T-helper 17 cell (primary cell): ENCODE measurements around the gene CFL1. TPM values are rescaled to one million over a fixed set of nuclear protein-coding genes. Genes with fewer than 3 reads are reported as not detected.
"Not testable (repeated sequence)": the region's sequence is repeated elsewhere in the genome, so short reads cannot be mapped to it uniquely, and the experiment has no call there.

Experiments
- ATAC-seq: fragments of 150-1000 bp; cut with Tn5 transposase; 2 replicates; pipeline ENCODE4 v1.10.0; 2021; ENCODE audit warnings: mild to moderate bottlenecking, moderate library complexity
- DNase-seq, 3 donors: peaks; one replicate each; pipeline versions ENCODE4 v3.0.0 to v3.0.0-alpha.2; 2020 to 2021
- H3K9me3 ChIP-seq: one replicate; pipeline ENCODE4 v1.7.0; 2013; ENCODE audit warnings: low read length, mild to moderate bottlenecking; ENCODE audit not compliant: control insufficient read depth, poor library complexity, severe bottlenecking
- H3K27ac Mint-ChIP-seq: one replicate; pipeline ENCODE4 v1.8.0; 2022; ENCODE audit warnings: mild to moderate bottlenecking, moderate library complexity, mixed read lengths
- H3K27me3 Mint-ChIP-seq: one replicate; pipeline ENCODE4 v1.8.0; 2022; ENCODE audit warnings: mixed read lengths
- H3K36me3 Mint-ChIP-seq: one replicate; pipeline ENCODE4 v1.8.0; 2022; ENCODE audit warnings: low read depth, mixed read lengths
- H3K4me1 Mint-ChIP-seq: one replicate; pipeline ENCODE4 v1.8.0; 2022; ENCODE audit warnings: mild to moderate bottlenecking, mixed read lengths
- H3K4me3 Mint-ChIP-seq: one replicate; pipeline ENCODE4 v1.8.0; 2022; ENCODE audit warnings: mild to moderate bottlenecking, moderate library complexity, mixed read lengths
- total RNA-seq, 4 donors: library from RNA in 2 of 4; stranded (reverse) in 2 of 4; gene quantifications; one replicate each; pipeline ENCODE4 v1.2.3 and lab custom pipeline; 2022 to 2026

CFL1 gene
- total RNA-seq, 2 donors from 2014 or later, result 642 to 738 TPM

DNA sequence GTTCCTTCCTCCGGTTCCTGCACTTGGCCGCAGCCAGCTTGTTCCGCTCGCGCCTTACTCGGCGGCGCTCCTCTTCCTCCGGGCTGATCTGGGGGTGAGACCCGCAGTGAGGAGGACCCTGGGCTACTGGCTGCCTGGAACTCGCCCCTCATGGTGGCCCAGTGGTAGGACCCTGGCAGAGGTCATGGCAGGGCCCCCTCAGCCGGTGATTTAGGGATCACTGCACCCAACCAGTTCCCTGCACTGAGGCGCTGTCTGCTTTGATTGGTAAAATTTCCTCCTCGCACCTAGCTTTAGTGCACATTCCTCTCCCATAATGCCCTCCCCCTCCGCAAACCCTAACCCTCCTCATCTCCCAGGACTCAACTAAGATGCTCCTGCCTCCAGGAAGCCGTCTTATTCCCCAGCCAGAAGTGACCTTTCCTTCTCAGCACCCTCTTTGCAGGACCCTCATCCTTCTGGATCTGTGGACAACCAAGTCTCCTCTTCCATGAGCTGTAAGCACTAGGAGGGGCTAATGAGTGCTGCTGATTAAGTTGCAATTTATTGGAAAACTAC is 36.1 kb upstream of the CFL1 start:
- Mint-ChIP-seq H3K4me1 (peaks cover 31% of the 10 kb centered on the region), H3K36me3 (no peaks in the 10 kb centered on the region), H3K27me3 (no peaks in the 10 kb centered on the region), H3K27ac (peak overlapping the region; percentile 93), H3K4me3 (peak overlapping the region; percentile 95)
- DNase-seq, result no peak
- no peak for ATAC-seq
- H3K9me3 ChIP-seq, result no peaks in the 10 kb centered on the region

DNA sequence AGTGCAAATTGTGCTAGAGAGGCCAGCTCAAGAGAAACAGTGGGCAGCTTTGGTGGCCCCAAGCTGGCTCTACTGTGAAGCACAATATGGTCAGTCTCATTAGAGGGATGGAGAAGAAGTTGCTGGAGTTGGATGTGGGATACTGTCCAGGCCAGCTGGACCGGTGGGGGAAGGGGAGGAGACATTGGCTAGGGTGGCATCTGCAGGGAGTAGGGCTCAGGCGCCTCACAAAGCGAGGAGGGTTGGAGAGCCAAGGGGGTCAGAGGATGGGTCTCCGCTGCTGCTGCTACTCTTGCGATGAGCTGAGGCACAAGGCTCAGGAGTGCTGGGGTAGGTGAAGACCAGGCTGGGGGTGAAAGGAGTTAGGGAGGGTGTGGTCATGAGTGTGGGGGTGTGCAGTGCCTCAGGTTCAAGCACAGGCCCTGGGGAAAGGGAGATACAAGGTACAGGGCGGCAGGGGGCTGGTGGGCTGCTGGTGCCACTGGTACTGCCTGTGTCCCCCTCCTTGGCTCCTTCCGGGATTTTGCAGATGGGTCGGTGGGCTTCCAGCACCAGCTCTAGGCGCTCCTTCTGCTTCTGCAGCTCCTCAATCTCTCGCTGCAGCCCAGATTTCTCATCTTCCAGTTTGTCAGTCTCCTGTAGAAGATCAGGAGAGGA is 34.8 kb upstream of the CFL1 start:
- H3K27me3 Mint-ChIP-seq, result no peaks in the 10 kb centered on the region
- DNase-seq, result no peak
- H3K4me1 Mint-ChIP-seq, result peaks cover 40% of the 10 kb centered on the region
- H3K4me3 Mint-ChIP-seq, result peak overlapping the region; percentile 95
- no peaks in the 10 kb centered on the region for H3K9me3 ChIP-seq
- H3K36me3 Mint-ChIP-seq, result no peaks in the 10 kb centered on the region
- no peak for ATAC-seq
- H3K27ac Mint-ChIP-seq, result peak overlapping the region; percentile 98

DNA sequence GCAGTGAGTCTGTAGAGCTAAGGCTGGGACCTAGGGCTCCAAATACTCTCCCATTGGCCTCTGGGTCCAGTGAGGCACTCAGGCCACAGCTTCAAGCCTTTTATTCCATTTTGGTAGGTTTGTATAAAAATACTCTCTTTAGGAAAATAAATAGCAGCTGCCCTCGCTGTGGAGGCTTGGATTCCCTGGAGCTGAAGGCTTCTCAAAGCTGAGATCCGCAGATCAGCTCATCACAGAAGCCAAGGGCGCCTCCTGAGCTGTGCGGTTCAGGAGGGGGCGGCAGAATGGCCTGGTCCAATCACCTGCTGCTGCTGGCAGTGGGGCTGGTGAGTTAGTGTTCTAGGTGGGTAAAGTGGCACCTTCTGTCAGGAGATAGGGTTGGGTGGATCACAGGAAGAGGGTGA is 34.2 kb upstream of the CFL1 start:
- not testable (repeated sequence) for ATAC-seq, DNase-seq, H3K36me3 Mint-ChIP-seq, H3K9me3 ChIP-seq, H3K27me3 Mint-ChIP-seq
- H3K27ac Mint-ChIP-seq, result peak overlapping the region; percentile 98
- H3K4me1 Mint-ChIP-seq, result peaks cover 45% of the 10 kb centered on the region
- H3K4me3 Mint-ChIP-seq, result peak overlapping the region; percentile 95

DNA sequence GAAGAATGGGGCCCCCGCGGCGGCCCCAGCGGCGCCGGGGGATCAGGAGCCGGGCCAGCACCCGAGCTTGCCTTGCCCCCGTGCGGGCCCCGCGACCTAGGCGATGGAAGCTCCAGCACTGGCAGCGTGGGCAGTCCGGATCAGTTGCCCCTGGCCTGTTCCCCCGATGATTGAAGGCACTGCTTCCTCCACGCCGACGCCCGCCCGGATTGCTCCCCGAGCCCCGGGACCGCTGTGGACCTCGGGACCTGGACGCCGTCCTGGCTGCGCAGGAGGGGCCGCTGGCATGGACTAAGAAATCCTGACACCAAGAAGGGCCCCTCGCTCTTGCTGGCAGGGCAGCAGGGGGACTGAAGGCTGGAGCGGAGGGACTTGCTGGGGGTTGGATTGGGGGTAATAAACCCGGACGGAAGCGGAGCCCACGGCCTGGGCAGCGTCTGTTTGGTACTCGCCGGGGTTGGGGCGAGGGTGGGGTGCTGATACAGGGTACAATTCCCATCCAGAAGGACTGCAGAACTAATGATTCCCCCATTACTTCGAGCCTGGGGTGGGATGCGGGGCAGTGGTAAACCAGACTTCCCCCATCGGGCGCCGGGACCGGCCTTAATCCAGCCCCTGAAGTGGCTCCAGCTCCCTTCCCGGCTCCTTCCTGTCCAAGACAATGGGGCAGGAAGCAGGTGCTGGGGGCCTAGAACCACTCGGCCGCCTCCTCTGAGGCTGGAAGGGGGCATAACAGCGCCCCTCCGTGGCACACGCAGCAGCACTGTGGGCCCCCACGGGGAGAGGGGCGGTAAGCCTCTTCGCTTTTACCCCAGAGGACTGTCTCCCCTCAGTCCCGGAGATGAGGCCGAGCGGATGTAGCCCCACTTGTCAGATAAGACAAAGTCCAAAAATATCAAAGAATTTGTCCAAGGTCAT is 33.5 kb upstream of the CFL1 start:
- H3K4me1 Mint-ChIP-seq, result peaks cover 51% of the 10 kb centered on the region
- H3K4me3 Mint-ChIP-seq, result peak overlapping the region; percentile 95
- ATAC-seq, result no peak
- no peaks in the 10 kb centered on the region for H3K27me3 Mint-ChIP-seq
- H3K9me3 ChIP-seq, result no peaks in the 10 kb centered on the region
- H3K36me3 Mint-ChIP-seq, result no peaks in the 10 kb centered on the region
- H3K27ac Mint-ChIP-seq, result peak overlapping the region; percentile 98
- DNase-seq, result no peak

DNA sequence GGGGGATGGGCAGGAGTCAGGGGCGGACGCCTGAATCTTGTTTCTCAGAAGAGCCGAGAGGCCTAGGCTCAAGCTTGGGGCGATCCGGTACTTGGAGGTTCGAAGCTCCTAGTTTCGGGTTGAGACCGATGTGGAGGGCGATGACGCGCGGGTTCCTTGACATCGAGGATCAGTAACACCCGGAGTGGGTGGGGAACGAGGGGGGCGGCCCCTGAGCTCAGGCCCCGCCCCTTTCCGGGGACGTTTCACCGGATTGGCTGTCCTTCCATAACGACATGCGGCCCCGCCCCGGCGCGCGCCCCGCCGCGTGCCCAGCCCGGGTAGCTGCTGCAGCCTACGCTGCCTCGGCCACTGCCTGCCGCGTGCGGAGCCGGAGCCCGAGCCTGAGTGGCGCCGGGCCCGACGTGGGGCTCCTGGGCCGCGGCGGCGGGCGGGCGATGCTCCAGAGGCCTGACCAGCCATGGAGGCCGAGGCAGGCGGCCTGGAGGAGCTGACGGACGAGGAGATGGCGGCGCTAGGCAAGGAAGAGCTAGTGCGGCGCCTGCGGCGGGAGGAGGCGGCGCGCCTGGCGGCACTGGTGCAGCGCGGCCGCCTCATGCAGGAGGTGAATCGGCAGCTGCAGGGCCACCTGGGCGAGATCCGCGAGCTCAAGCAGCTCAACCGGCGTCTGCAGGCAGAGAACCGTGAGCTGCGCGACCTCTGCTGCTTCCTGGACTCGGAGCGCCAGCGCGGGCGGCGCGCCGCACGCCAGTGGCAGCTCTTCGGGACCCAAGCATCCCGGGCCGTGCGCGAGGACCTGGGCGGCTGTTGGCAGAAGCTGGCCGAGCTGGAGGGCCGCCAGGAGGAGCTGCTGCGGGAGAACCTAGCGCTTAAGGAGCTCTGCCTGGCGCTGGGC is 32.6 kb upstream of the CFL1 start, which contains the start of gene CCDC85B:
CCDC85B (plus strand) TSS at position 350 of the 895 bp plus-strand sequence; CDS start at position 461, 111 bp downstream.
- H3K4me3 Mint-ChIP-seq, result peak within 1 kb of the TSS; percentile 95
- DNase-seq (peak; percentile 96 to 98 (median 97)), ATAC-seq (peak; percentile 77)
- H3K4me1 Mint-ChIP-seq, result peaks cover 52% of the 10 kb centered on the region
- no peaks in the 10 kb centered on the region for H3K9me3 ChIP-seq
- peak within 1 kb of the TSS; percentile 98 for H3K27ac Mint-ChIP-seq
- no peaks in the 10 kb centered on the region for H3K36me3 Mint-ChIP-seq
- no peaks in the 10 kb centered on the region for H3K27me3 Mint-ChIP-seq

DNA sequence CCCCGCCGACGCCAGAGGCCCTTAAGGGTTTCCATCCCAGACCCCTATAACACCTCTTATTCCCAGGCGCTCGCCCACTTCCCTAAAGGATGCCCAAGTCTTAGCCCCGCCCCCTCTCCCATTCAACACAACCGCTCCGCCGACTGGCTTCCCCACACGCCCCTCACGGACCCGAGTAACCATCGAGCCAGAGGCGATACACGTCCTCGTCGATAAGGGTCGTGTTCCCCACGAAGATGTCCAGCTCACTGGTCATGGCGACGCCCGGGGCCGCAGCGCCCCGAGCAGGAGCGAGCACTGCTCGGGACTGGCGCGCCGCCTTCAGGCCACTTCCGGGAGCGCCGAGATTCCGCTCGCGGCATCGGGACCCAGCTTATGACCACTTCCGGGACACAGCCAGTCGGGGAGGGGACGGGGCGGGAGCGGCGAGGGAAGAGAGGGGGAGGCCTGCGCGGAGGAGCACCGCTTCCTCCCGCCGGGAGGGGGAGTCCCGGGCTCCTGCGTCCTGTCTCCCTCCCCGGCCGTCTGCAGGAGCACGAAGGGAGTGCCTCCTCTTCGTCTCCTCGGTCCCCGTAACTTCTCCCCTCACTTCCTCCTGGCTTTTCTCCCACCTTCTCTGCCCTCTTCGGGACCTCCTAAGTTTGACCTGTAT is 30.3 kb upstream of the CFL1 start, which contains the start of gene FIBP:
FIBP (minus strand) TSS at position 309 of the 652 bp plus-strand sequence; CDS start at position 256, 53 bp downstream.
- ATAC-seq (peak; percentile 64), DNase-seq (peak; percentile 88 to 94 (median 94))
- Mint-ChIP-seq H3K4me1 (peaks cover 48% of the 10 kb centered on the region), H3K27ac (peak within 1 kb of the TSS; percentile 98), H3K27me3 (no peaks in the 10 kb centered on the region), H3K36me3 (peaks cover 3% of the 10 kb centered on the region), H3K4me3 (peak within 1 kb of the TSS; percentile 95)
- H3K9me3 ChIP-seq, result no peaks in the 10 kb centered on the region

DNA sequence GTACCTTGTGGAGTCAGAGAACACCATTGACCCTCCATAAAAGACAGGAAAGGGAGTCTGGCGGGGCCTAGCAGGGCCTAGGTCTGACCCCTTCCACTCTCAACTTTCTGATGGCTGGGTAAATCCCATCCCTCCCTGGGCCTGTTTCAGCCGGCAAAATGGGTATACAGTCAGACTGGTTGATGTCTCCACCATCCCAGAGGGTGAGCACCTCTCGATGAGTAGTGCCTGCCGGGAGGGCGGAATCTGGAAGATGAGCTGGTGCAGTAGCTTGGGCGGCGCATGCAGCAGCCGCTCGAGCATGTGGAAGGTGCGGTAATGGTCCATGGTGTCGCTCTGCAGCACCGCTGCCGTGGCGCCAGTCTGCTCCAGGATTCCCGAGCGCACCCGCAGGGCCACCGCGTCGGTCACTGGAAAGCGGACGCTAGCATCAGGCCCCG is 29.8 kb upstream of the CFL1 start:
- Mint-ChIP-seq H3K4me3 (peak overlapping the region; percentile 95), H3K27me3 (no peaks in the 10 kb centered on the region), H3K4me1 (peaks cover 47% of the 10 kb centered on the region), H3K27ac (peak overlapping the region; percentile 98), H3K36me3 (peaks cover 3% of the 10 kb centered on the region)
- ATAC-seq, result no peak
- H3K9me3 ChIP-seq, result no peaks in the 10 kb centered on the region
- DNase-seq, result no peak

DNA sequence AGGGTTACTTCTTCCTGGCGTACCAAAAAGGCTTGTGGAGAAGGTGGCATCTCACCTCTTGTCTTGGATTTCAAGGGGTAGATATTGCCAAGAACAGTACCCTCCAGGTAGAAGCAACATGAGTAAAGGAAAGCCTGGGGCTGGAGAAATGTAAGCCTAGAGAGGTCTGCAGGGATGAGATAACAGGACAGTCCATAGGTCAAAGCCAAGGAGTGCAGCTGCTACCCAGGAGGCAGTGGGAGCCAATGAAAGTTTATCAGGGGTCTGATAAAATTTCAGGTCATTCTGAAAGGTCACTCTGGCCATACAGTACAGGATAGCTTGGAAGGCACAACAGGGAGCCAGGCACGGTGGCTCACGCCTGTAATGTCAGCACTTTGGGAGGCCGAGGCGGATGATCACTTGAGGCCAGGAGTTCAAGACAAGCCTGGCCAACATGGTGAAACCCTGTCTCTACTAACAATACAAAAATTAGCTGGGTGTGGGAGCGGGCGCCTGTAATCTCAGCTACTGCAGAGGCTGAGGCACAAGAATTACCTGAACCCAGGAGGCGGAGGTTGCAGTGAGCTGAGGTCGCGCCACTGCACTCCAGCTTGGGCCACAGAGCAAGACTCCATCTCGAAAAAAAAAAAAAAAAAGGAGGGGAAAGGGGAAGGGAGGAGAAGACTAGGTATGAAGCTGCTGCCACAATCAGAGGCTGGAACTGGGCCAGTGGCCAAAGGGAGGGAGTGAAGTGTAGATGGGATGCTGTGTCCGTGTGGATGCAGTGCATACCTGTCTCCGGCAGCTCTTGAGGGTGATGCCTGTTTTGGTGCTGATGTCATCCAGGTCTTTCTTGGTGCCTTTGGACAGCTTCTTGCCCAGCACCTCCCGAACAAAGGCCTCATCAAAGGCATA is 29.1 kb upstream of the CFL1 start:
- no peaks in the 10 kb centered on the region for H3K9me3 ChIP-seq
- Mint-ChIP-seq H3K27me3 (no peaks in the 10 kb centered on the region), H3K36me3 (peaks cover 3% of the 10 kb centered on the region), H3K27ac (peak overlapping the region; percentile 98), H3K4me1 (peaks cover 40% of the 10 kb centered on the region), H3K4me3 (peak overlapping the region; percentile 95)
- no peak for ATAC-seq
- no peak for DNase-seq

DNA sequence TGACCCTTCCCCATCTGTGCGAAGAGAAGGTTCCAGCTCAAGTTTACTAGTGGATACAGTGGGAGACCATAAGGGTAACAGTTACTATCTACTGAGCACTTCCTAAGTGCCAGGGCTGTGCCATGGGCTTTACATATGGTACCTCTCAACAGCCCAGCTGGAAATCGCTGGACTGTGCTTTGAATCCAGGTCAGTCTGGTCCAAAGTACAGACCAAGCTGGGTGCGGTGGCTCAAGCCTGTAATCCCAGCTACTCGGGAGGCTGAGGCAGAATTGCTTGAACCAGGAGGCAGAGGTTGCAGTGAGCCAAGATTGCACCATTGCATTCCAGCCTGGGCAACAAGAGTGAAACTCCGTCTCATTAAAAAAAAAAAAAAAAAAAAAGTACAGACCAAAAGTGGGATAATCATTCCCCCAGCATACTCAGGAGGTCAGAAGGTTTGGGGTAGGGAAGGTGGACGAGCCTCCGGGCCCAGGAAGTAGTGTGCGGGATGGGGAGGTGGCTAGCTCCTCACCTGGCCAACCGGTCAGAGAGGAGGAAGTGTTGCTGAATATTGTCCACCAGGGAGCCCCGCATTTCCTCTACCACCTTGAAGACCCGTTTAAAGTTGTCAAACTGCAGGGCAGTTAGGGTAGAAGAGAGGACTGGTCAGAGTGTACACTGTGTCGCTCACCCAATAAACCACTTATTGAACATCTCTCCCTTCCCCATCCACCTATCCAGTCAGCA is 28.0 kb upstream of the CFL1 start:
- no peak for DNase-seq
- H3K36me3 Mint-ChIP-seq, result peaks cover 3% of the 10 kb centered on the region

DNA sequence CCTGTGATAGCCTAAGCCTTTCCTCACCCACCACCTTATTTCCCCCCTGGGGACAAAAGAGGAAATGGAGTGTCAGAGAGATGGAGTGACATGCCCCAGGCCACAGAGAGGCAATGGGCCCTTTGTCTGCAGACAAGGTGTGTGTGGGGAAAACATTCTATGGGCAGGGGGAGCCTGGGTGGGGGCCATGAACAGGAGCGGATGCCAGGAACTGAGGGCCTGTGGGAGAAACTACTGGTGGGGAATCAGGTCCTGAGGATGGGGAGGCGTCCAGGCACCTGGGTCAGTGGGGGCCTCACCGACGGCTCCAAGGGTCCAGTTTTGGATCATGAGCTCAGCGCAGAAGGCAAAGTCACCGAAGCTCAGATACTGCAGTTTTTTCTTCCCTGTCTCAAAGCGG is 27.3 kb upstream of the CFL1 start:
- peak overlapping the region; percentile 9 for H3K4me3 Mint-ChIP-seq
- ATAC-seq, result no peak
- H3K27ac Mint-ChIP-seq, result peak overlapping the region; percentile 56
- H3K27me3 Mint-ChIP-seq, result no peaks in the 10 kb centered on the region
- no peaks in the 10 kb centered on the region for H3K9me3 ChIP-seq
- no peak for DNase-seq
- H3K4me1 Mint-ChIP-seq, result peaks cover 42% of the 10 kb centered on the region
- H3K36me3 Mint-ChIP-seq, result peaks cover 3% of the 10 kb centered on the region

More for the DNA sequence above, 28.0 kb upstream of the CFL1 start:
- no peaks in the 10 kb centered on the region for H3K27me3 Mint-ChIP-seq
- H3K4me3 Mint-ChIP-seq, result no peak overlapping the region
- H3K4me1 Mint-ChIP-seq, result peaks cover 39% of the 10 kb centered on the region
- peak overlapping the region; percentile 86 for H3K27ac Mint-ChIP-seq
- no peak for ATAC-seq
- no peaks in the 10 kb centered on the region for H3K9me3 ChIP-seq

DNA sequence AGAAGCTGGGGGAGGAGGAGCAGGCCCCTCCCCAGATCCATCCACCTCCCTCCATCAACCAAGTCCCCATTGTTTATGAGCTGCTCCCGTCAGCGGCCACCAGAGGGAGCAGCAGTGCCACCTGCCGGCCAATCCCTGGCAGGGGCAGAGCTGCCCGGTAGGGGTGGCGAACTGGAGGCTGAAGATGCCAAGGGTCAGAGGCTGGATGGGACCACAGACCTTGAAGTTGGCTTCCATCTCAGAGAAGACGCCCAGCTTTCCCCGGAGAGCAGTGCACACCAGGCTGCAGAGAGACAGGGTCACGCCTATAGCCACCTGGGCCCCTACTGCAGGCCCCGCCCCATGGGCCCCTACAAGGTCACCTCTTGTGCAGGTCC is 26.7 kb upstream of the CFL1 start:
- peak overlapping the region; percentile 49 for H3K4me3 Mint-ChIP-seq

More for the DNA sequence above, 26.7 kb upstream of the CFL1 start:
- Mint-ChIP-seq H3K4me1 (peaks cover 38% of the 10 kb centered on the region), H3K36me3 (peaks cover 3% of the 10 kb centered on the region), H3K27ac (peak overlapping the region; percentile 56), H3K27me3 (no peaks in the 10 kb centered on the region)
- peak; percentile 61 for ATAC-seq
- peak; percentile 74 to 85 (median 74) for DNase-seq
- no peaks in the 10 kb centered on the region for H3K9me3 ChIP-seq
